ENCODE data around the gene ESPN. TPM values are rescaled to one million over a fixed set of nuclear protein-coding genes. Genes with fewer than 3 reads are reported as not detected.

ESPN gene
- total RNA-seq, 1 experiment from 2014 or later = 8.5 TPM

- Histone ChIP-seq H3K4me1 (ENCODE audit: control insufficient read depth, insufficient read depth, low read length) (peaks cover 26% of the 10 kb centered on the region), H3K36me3 (ENCODE audit: control insufficient read depth, insufficient read depth, low read length) (no peaks in the 10 kb centered on the region; the same call in 1 of the 2 replicates), H3K9me3 (ENCODE audit: control insufficient read depth, insufficient read depth, low read depth, low read length) (no peaks in the 10 kb centered on the region), H3K27ac (ENCODE audit: low read length) (no peak overlapping the region), H3K4me3 (ENCODE audit: low read depth in 2 of 2, low read length in 2 of 2) (no peak overlapping the region), H3K27me3 (ENCODE audit: control insufficient read depth, insufficient read depth, low read length) (no peaks in the 10 kb centered on the region)
- ATAC-seq (no peak), DNase-seq (ENCODE audit: low read depth, low spot score) (no peak)
- TF ChIP-seq POLR2AphosphoS5 (IDR thresholded peaks at IDR 0.05; ENCODE audit: low read depth, low read length) (no peak), REST (IDR thresholded peaks at IDR 0.05; ENCODE audit: insufficient read depth in 1 of 2, low read depth in 2 of 2, low read length in 1 of 2) (no peak), SIN3A (IDR thresholded peaks at IDR 0.05; ENCODE audit: borderline replicate concordance, insufficient read depth, low read depth, low read length) (no peak), TCF7L2 (IDR thresholded peaks at IDR 0.05; ENCODE audit: low read depth, low read length) (no peak)
- ChIA-PET CTCF (interaction anchor here (0.6 kb wide), 1 partner anchor 133 kb away, joined by 7 read pairs; no protein-coding TSS in a partner anchor), POLR2A (no interaction called here)
- in situ Hi-C loops (cut with HindIII; ENCODE audit: low pct_unique_long_range_greater_than_20kb, low sequenced_read_pairs) = no loop called here
- BruUV-seq (replicated peaks) = no TSS peak
- intact Hi-C loops (cut with micrococcal nuclease; ENCODE audit: unreplicated experiment) = no loop called here
These were observed 70.1 kb downstream of the ESPN start for GRCh38 chr1:6494627-6495026.

- no peak for TF ChIP-seq REST (IDR thresholded peaks at IDR 0.05; ENCODE audit: insufficient read depth in 1 of 2, low read depth in 2 of 2, low read length in 1 of 2)
- no peak for TF ChIP-seq SIN3A (IDR thresholded peaks at IDR 0.05; ENCODE audit: borderline replicate concordance, insufficient read depth, low read depth, low read length)
- no peak for TF ChIP-seq CTCF (IDR thresholded peaks at IDR 0.05)
- no peak for TF ChIP-seq POLR2AphosphoS5 (IDR thresholded peaks at IDR 0.05; ENCODE audit: low read depth, low read length)
- POLR2A ChIA-PET = interaction anchor here (0.7 kb wide), 1 partner anchor 349 kb away, joined by 7 read pairs; no protein-coding TSS in a partner anchor
- Histone ChIP-seq H3K4me3 (ENCODE audit: low read depth in 2 of 2, low read length in 2 of 2) (no peak overlapping the region), H3K9me3 (ENCODE audit: control insufficient read depth, insufficient read depth, low read depth, low read length) (no peaks in the 10 kb centered on the region), H3K36me3 (ENCODE audit: control insufficient read depth, insufficient read depth, low read length) (no peaks in the 10 kb centered on the region; the same call in 1 of the 2 replicates), H3K27ac (ENCODE audit: low read length) (no peak overlapping the region), H3K4me1 (ENCODE audit: control insufficient read depth, insufficient read depth, low read length) (peaks cover 24% of the 10 kb centered on the region), H3K27me3 (ENCODE audit: control insufficient read depth, insufficient read depth, low read length) (no peaks in the 10 kb centered on the region)
- in situ Hi-C loops (cut with HindIII; ENCODE audit: low pct_unique_long_range_greater_than_20kb, low sequenced_read_pairs) (no loop called here), intact Hi-C loops (cut with micrococcal nuclease; ENCODE audit: unreplicated experiment) (no loop called here)
- CTCF ChIA-PET = no interaction called here
- BruUV-seq (replicated peaks) = no TSS peak
- DNase-seq (ENCODE audit: low read depth, low spot score) (no peak), ATAC-seq (no peak)
These were observed 70.5 kb downstream of the ESPN start for GRCh38 chr1:6495041-6495441.

Measured in Panc1 (cell line).